Mammary epithelial cell (primary cell): Measurements from ENCODE around the gene GLIPR1.
"Not testable (repeated sequence)": the region's sequence is repeated elsewhere in the genome, so short reads cannot be mapped to it uniquely, and the experiment has no call there.

Experiments
- EZH2 ChIP-seq: IDR thresholded peaks from 2 replicates; pipeline ENCODE4 v1.6.1; 2012; ENCODE audit warnings: low read length, inconsistent platforms, borderline replicate concordance
- TF ChIP-seq, protein P1 (sequence below), 2 donors: IDR thresholded peaks in 1 of 2; conservative IDR thresholded peaks in 1 of 2; 2 replicates each; pipeline ENCODE4 v1.5.1; 2011 to 2012; ENCODE audit warnings: inconsistent platforms in 2 of 2, low read length in 2 of 2, mild to moderate bottlenecking in 2 of 2, control low read depth in 1 of 2, low read depth in 1 of 2; ENCODE audit not compliant: insufficient read depth in 1 of 2; ENCODE audit errors: extremely low read depth in 1 of 2

GRCh38 chr12:75441687-75442449 is 38.7 kb upstream of the GLIPR1 start:
- not testable (repeated sequence) for TF ChIP-seq EZH2
- TF ChIP-seq, protein P1, sequence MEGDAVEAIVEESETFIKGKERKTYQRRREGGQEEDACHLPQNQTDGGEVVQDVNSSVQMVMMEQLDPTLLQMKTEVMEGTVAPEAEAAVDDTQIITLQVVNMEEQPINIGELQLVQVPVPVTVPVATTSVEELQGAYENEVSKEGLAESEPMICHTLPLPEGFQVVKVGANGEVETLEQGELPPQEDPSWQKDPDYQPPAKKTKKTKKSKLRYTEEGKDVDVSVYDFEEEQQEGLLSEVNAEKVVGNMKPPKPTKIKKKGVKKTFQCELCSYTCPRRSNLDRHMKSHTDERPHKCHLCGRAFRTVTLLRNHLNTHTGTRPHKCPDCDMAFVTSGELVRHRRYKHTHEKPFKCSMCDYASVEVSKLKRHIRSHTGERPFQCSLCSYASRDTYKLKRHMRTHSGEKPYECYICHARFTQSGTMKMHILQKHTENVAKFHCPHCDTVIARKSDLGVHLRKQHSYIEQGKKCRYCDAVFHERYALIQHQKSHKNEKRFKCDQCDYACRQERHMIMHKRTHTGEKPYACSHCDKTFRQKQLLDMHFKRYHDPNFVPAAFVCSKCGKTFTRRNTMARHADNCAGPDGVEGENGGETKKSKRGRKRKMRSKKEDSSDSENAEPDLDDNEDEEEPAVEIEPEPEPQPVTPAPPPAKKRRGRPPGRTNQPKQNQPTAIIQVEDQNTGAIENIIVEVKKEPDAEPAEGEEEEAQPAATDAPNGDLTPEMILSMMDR (conservative IDR thresholded peaks at IDR 0.05 in 1 of 2, IDR thresholded peaks at IDR 0.05 in 1 of 2; ENCODE audit: extremely low read depth in 1 of 2, insufficient read depth in 1 of 2, low read depth in 1 of 2, low read length in 2 of 2): not testable (repeated sequence)
